Loucy (cell line): Measurements from ENCODE around the gene CFAP45.

Source experiments
- H2AFZ ChIP-seq: fragments of 200-600 bp; sonication (generic); 2 replicates; pipeline ENCODE4 v1.6.0; 2016; ENCODE audit warnings: antibody characterized with exemption, mild to moderate bottlenecking, low read length, moderate library complexity
- H3F3A ChIP-seq: fragments of 200-600 bp; 2 replicates; pipeline ENCODE4 v1.6.0; 2016; ENCODE audit warnings: antibody characterized with exemption, low read depth, mild to moderate bottlenecking
- H3K27me3 ChIP-seq: fragments of 200-600 bp; sonication (generic); 2 replicates; pipeline ENCODE4 v1.6.1; 2014; ENCODE audit warnings: low read length, mild to moderate bottlenecking; ENCODE audit not compliant: insufficient read depth, poor library complexity, severe bottlenecking
- H3K36me3 ChIP-seq: fragments of 200-600 bp; sonication (generic); 2 replicates; pipeline ENCODE4 v1.6.1; 2016; ENCODE audit warnings: low read length; ENCODE audit not compliant: insufficient read depth
- H3K4me1 ChIP-seq: fragments of 200-600 bp; sonication (generic); 2 replicates; pipeline ENCODE4 v1.5.1; 2014; ENCODE audit warnings: low read length, mild to moderate bottlenecking; ENCODE audit not compliant: insufficient read depth, poor library complexity, severe bottlenecking
- H3K4me2 ChIP-seq: fragments of 200-600 bp; sonication (generic); 2 replicates; pipeline ENCODE4 v1.6.0; 2014; ENCODE audit warnings: antibody characterized with exemption, low read length, low read depth, mild to moderate bottlenecking; ENCODE audit not compliant: poor library complexity, severe bottlenecking
- H3K4me3 ChIP-seq: fragments of 200-600 bp; sonication (generic); 2 replicates; pipeline ENCODE4 v1.5.1; 2014; ENCODE audit warnings: low read length, mild to moderate bottlenecking, mixed read lengths; ENCODE audit not compliant: poor library complexity, severe bottlenecking
- H3K79me2 ChIP-seq: fragments of 200-600 bp; sonication (generic); 2 replicates; pipeline ENCODE4 v1.6.1; 2014; ENCODE audit warnings: low read length; ENCODE audit not compliant: insufficient read depth
- H3K9ac ChIP-seq: fragments of 200-600 bp; sonication (generic); 2 replicates; pipeline ENCODE4 v1.6.0; 2014; ENCODE audit warnings: mild to moderate bottlenecking, low read depth, low read length, moderate library complexity; ENCODE audit not compliant: poor library complexity, severe bottlenecking
- H3K9me2 ChIP-seq: fragments of 200-600 bp; sonication (generic); replicated peaks from 2 replicates; pipeline ENCODE4 v1.6.1; 2016; ENCODE audit warnings: low read depth, low read length, mixed read lengths
- H3K9me3 ChIP-seq: fragments of 200-600 bp; sonication (generic); 2 replicates; pipeline ENCODE4 v1.6.1; 2014; ENCODE audit warnings: mild to moderate bottlenecking, antibody characterized with exemption, low read length, low read depth; ENCODE audit not compliant: insufficient read depth
- H4K20me1 ChIP-seq: fragments of 200-600 bp; sonication (generic); 2 replicates; pipeline ENCODE4 v1.6.0; 2014; ENCODE audit warnings: antibody characterized with exemption, low read length, mild to moderate bottlenecking; ENCODE audit not compliant: insufficient read depth, poor library complexity, severe bottlenecking
- EZH2phosphoT487 ChIP-seq: fragments of 200-600 bp; IDR thresholded peaks from 2 replicates; pipeline ENCODE4 v1.6.1; 2018; ENCODE audit warnings: antibody characterized with exemption, mild to moderate bottlenecking, moderate library complexity, borderline replicate concordance
- TF ChIP-seq, protein P1 (sequence below): fragments of 200-600 bp; sonication (generic); conservative IDR thresholded peaks from 2 replicates; pipeline ENCODE4 v1.5.1; 2014; ENCODE audit warnings: mild to moderate bottlenecking, antibody characterized with exemption, low read length

Gene CFAP45

GRCh38 chr1:159928491-159929050 is 28.6 kb upstream of the CFAP45 start:
- Histone ChIP-seq H3K9ac (no peak overlapping the region), H3K4me3 (no peak overlapping the region), H3K4me2 (no peak overlapping the region), H3K9me2 (no peaks in the 10 kb centered on the region), H3F3A (no peaks in the 10 kb centered on the region), H3K9me3 (no peaks in the 10 kb centered on the region), H3K27me3 (peaks cover 8% of the 10 kb centered on the region), H4K20me1 (peaks cover 16% of the 10 kb centered on the region), H3K36me3 (no peaks in the 10 kb centered on the region), H3K79me2 (peaks cover 30% of the 10 kb centered on the region), H3K4me1 (peaks cover 8% of the 10 kb centered on the region), H2AFZ (no peak overlapping the region)
- no peak for TF ChIP-seq EZH2phosphoT487
- TF ChIP-seq, protein P1, sequence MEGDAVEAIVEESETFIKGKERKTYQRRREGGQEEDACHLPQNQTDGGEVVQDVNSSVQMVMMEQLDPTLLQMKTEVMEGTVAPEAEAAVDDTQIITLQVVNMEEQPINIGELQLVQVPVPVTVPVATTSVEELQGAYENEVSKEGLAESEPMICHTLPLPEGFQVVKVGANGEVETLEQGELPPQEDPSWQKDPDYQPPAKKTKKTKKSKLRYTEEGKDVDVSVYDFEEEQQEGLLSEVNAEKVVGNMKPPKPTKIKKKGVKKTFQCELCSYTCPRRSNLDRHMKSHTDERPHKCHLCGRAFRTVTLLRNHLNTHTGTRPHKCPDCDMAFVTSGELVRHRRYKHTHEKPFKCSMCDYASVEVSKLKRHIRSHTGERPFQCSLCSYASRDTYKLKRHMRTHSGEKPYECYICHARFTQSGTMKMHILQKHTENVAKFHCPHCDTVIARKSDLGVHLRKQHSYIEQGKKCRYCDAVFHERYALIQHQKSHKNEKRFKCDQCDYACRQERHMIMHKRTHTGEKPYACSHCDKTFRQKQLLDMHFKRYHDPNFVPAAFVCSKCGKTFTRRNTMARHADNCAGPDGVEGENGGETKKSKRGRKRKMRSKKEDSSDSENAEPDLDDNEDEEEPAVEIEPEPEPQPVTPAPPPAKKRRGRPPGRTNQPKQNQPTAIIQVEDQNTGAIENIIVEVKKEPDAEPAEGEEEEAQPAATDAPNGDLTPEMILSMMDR, result no peak

- H3K79me2 ChIP-seq, result peaks cover 36% of the 10 kb centered on the region
- no peak overlapping the region for H2AFZ ChIP-seq
- H3K9ac ChIP-seq, result no peak overlapping the region
- no peaks in the 10 kb centered on the region for H3K9me3 ChIP-seq
- no peaks in the 10 kb centered on the region for H3K36me3 ChIP-seq
- no peaks in the 10 kb centered on the region for H3F3A ChIP-seq
- H3K27me3 ChIP-seq, result peaks cover 8% of the 10 kb centered on the region
- no peak overlapping the region for H3K4me3 ChIP-seq
- peaks cover 22% of the 10 kb centered on the region for H4K20me1 ChIP-seq
- peaks cover 13% of the 10 kb centered on the region for H3K4me1 ChIP-seq
- TF ChIP-seq, protein P1, result no peak
- TF ChIP-seq EZH2phosphoT487, result no peak
- H3K9me2 ChIP-seq, result no peaks in the 10 kb centered on the region
- no peak overlapping the region for H3K4me2 ChIP-seq
These were observed 28.0 kb upstream of the CFAP45 start for GRCh38 chr1:159927849-159928431.

- Histone ChIP-seq H3K9ac (no peak overlapping the region), H3K36me3 (no peaks in the 10 kb centered on the region), H4K20me1 (peaks cover 28% of the 10 kb centered on the region), H3K4me1 (peaks cover 18% of the 10 kb centered on the region), H3K4me3 (no peak overlapping the region), H3K4me2 (no peak overlapping the region), H3K27me3 (peaks cover 8% of the 10 kb centered on the region), H3F3A (no peaks in the 10 kb centered on the region), H3K9me2 (no peaks in the 10 kb centered on the region), H2AFZ (no peak overlapping the region), H3K9me3 (no peaks in the 10 kb centered on the region), H3K79me2 (peaks cover 43% of the 10 kb centered on the region)
- TF ChIP-seq, protein P1, result no peak
- TF ChIP-seq EZH2phosphoT487, result no peak
These were observed 27.4 kb upstream of the CFAP45 start for GRCh38 chr1:159927211-159927848.
